GM19240 (cell line): ENCODE results near the gene WDFY4.

Experiments
- DNase-seq: peaks from one replicate; pipeline ENCODE4 v3.0.0; 2011; ENCODE audit warnings: low spot score; ENCODE audit not compliant: insufficient read length

Gene WDFY4

GRCh38 chr10:48684463-48684791 is 246 bp upstream of the WDFY4 start:
- no peak for DNase-seq

GRCh38 chr10:48685731-48686130 is 1.1 kb downstream of the WDFY4 start:
- DNase-seq = no peak

- DNase-seq = no peak
Measured at GRCh38 chr10:48690791-48691660, 6.4 kb downstream of the WDFY4 start.

- no peak for DNase-seq
Measured at GRCh38 chr10:48691812-48692528, 7.3 kb downstream of the WDFY4 start.

GRCh38 chr10:48692748-48693147 is 8.1 kb downstream of the WDFY4 start:
- DNase-seq = no peak

- no peak for DNase-seq
Measured at GRCh38 chr10:48693206-48693605, 8.5 kb downstream of the WDFY4 start.

GRCh38 chr10:48694371-48695030 is 9.8 kb downstream of the WDFY4 start:
- DNase-seq = no peak

- DNase-seq = no peak
Measured at GRCh38 chr10:48695636-48696534, 11.2 kb downstream of the WDFY4 start.

GRCh38 chr10:48696535-48696873 is 11.8 kb downstream of the WDFY4 start:
- DNase-seq = no peak

- no peak for DNase-seq
Measured at GRCh38 chr10:48697091-48697490, 12.4 kb downstream of the WDFY4 start.

- no peak for DNase-seq
Measured at GRCh38 chr10:48697821-48698764, 13.4 kb downstream of the WDFY4 start.

GRCh38 chr10:48699011-48699627 is 14.4 kb downstream of the WDFY4 start:
- DNase-seq = no peak

GRCh38 chr10:48700071-48700470 is 15.4 kb downstream of the WDFY4 start:
- no peak for DNase-seq

GRCh38 chr10:48700493-48700892 is 15.8 kb downstream of the WDFY4 start:
- DNase-seq = no peak

- no peak for DNase-seq
Measured at GRCh38 chr10:48701139-48701901, 16.6 kb downstream of the WDFY4 start.

GRCh38 chr10:48701941-48702340 is 17.3 kb downstream of the WDFY4 start:
- no peak for DNase-seq

- no peak for DNase-seq
Measured at GRCh38 chr10:48703531-48704122, 19.0 kb downstream of the WDFY4 start.

GRCh38 chr10:48704156-48704555 is 19.5 kb downstream of the WDFY4 start:
- no peak for DNase-seq
